Activated T-cell treated with anti-CD3 and anti-CD28 coated beads, Interleukin-2, amount 50 U/mL, for 1 hour (primary cell): ENCODE data around the gene TAPBPL.
"Not testable (repeated sequence)": the region's sequence is repeated elsewhere in the genome, so short reads cannot be mapped to it uniquely, and the experiment has no call there.

Source experiments
- DNase-seq: peaks from one replicate; pipeline ENCODE4 v3.0.0-alpha.2; 2020

Gene TAPBPL

GRCh38 chr12:6451348-6452244, at the start of gene TAPBPL:
Gene TAPBPL, plus strand, starts transcription at chr12:6452042. Its CDS starts 207 bp downstream, at chr12:6452249.
- DNase-seq = peak; percentile 75

DNA sequence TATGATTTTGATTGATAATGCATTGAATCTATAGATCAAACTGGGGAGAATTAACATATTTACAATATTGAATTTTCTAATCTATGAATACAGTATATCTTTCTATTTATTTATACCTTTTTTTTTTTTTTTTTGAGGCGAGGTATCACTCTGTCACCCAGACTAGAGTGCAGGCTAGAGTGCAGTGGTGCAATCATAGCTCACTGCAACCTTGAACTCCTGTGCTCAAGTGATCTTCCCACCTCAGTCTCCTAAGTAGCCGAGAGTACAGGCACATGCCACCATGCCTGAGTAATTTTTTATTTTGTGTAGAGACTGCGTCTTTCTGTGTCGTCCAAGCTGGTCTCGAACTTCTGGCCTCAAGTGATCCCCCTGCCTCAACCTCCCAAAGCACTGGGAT, 47.5 kb upstream of the TAPBPL start:
- DNase-seq = no peak

DNA sequence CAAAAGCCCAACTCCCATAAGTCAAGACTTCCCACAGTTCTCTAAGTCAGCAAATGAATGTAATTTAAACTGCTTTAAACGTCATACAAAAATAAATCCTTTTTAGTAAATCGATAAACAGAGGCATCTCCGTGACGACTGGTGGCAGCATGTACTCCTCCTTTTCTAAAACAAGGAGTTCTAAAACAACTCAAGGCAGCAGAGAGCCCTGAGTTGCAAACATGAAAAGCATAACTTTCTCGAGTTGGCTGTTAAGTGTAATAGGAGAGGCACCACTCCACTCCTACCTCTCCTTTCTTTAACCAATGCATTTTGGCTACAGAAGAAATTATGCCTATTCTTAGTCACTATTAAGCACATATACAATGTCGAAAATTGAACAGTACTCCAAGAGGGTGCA, 45.9 kb upstream of the TAPBPL start:
- DNase-seq = no peak

GRCh38 chr12:6407236-6407954, 44.4 kb upstream of the TAPBPL start:
- no peak for DNase-seq

- DNase-seq = no peak
Observed at GRCh38 chr12:6416596-6416995, 35.2 kb upstream of the TAPBPL start.

GRCh38 chr12:6418796-6419195, 33.0 kb upstream of the TAPBPL start:
- no peak for DNase-seq

DNA sequence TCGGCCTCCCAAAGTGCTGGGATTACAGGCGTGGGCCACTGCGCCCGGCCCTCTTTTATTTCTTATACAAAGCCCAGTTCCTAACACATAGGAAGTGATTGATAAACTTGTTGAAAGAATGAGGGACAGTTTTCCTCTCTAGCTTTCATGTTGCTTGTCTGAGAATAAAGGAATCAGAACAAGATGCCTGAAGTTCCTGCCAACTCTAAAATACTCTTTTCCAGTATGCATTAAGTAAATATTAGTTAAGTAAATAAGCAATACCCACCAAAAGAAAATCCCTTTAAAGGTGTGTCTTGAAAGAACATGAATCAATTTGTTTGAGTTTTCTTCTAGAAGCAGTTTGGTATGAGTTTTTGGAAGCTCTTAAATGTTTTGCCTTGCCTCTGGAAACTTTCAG, 31.5 kb upstream of the TAPBPL start:
- no peak for DNase-seq

DNA sequence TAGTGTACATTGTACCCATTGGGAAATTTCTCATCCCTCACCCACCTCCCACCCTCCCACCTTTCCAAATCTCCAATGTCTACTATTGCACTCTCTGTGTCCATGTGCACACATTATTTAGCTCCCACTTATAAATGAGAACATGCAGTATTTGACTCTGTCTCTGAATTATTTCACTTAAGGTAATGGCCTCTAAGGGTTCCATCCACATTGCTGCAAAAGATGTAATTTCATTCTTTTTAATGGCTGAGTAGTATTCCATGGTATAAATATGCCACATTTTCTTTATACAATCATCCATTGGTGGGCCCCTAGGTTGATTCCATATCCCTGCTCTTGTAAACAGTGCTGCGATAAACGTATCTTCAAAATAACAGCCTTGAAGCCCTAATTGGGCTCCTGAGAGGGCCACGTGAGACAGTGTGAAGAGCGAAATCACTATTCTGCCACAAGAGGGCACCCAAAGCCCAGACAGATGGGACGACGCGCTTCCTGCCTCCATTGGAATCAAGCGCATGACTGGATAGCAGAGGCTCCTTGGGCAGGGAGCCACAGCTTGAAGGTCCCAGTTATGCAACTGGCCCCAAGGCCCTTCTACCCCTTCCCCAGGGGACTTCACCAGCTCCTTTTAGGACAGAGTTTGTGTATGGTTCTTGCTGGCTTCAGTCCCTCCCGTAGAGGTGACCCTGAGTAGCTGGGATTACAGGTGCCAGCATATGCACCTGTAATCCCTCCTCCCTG, 28.4 kb upstream of the TAPBPL start:
- peak; percentile 73 for DNase-seq

GRCh38 chr12:6424008-6424347, 27.9 kb upstream of the TAPBPL start:
- no peak for DNase-seq

GRCh38 chr12:6424866-6425265, 27.0 kb upstream of the TAPBPL start:
- DNase-seq = no peak

GRCh38 chr12:6425590-6426531, 26.0 kb upstream of the TAPBPL start:
- DNase-seq = no peak

- DNase-seq = peak; percentile 78
Observed at GRCh38 chr12:6426882-6427671, 24.8 kb upstream of the TAPBPL start.

DNA sequence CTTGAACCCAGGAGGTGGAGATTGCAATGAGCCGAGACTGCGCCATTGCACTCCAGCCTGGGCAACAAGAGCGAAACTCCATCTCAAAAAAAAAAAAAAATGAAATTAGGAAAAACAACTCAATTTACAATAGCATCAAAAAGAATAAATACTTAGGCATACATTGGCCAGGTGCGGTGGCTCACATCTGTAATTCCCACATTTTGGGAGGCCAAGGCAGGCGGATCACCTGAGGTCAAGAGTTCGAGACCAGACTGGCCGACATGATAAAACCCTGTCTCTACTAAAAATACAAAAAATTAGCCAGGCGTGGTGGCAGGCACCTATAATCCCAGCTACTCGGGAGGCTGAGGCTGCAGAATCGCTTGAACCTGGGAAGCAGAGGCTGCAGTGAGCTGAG, 24.0 kb upstream of the TAPBPL start:
- DNase-seq = not testable (repeated sequence)

DNA sequence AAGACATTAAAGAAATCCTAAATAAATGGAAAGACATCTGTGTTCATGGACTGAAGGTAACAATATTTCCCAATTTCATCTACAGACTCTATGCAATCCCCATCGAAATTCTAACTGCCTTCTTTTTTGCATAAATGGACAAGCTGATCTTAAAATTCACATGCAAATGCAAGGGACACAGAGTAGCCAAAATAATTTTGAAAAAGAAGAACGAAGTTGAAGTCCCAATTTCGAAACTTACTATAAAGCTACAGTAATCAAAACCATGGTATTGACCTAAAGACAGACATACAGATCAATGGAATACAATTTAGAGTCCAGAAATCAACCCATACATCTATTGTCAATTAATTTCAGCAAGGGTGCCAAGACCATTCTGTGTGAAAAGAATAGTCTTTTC, 23.5 kb upstream of the TAPBPL start:
- no peak for DNase-seq

DNA sequence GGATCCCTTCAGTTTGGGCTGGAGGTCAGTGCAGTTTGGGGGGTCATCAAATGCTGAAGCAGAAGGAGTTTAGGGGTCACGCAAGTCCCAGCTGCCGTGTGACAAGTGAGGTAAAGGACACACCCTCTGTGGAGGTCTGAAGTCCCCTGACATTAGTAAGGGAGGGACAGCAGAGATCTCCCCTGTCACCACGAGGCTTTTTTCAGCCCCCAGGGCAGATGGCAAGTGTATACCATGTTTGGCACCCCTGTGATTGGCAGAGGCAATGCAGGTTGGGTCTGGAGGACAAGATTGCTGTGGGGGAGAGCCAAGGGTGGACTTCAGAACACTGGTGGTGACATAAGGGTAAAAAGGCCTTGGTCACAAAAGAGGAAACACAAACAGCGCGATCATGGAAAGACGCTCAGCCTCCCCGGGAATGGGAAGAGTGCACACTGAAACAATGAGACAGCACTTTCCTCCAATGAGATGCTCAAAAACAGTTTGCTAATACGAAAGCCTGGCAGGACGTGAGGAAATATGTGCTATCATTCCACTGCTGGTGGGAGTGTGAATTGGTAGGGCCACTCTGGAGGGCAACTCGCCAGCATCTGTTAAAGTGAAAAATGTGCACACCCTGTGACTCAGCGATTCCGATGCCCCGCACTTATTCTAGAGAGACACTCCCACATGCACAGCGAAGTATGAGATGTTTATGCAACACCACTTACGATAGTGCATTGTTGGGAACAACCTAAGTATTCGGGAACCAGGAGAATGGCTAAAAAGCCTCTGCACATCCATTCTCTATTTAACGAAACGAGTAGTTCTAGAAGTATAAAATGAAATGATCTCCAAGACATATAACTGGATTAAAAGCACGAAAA, 21.5 kb upstream of the TAPBPL start:
- no peak for DNase-seq

- no peak for DNase-seq
Observed at GRCh38 chr12:6432991-6433390, 18.9 kb upstream of the TAPBPL start.

DNA sequence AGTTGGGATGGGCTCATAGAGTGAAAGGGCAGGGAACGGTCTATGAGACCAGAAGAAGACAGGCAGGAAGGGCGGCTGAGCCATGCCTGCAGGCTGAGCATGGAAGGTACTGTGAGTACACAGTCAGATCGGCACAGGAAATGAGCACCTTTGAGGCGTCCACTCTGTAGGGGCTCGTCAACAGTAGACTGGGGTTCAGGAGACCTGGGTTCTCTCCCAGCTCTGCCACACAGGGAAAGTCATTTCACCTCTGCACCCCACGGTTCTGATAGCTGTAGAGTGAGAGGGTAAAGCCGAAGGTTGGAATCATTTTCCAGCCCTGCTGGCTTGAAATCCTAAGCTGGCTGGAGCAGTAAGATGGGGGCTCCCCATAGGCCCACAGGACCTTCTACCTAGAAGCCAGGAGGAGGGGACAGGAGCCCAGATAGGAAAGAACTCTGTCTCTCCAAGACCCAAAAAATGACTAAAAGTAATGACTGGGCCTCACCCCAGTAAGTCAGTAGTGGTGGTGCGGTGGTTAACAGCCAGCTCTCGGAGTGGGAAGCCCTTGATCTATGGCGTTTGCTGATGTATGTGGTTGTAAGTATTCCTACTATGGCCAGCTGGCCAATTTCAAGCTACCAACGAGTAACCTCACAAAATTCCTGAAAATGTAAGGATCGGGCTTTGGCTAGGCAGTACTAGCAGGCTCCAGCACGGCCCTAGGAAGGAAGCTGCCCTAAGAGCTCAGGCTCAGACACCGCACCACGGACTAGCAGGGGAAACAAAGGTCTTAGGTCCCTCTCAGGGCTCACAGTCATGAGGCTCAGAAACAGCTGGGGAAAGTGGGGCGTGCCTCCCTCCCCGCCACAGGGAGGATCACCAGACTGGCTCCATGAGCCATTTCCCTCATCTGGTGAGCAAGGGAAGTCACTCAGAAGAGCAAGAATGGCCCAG, 17.4 kb upstream of the TAPBPL start:
- peak; percentile 47 for DNase-seq

GRCh38 chr12:6435961-6436715, 15.7 kb upstream of the TAPBPL start:
- DNase-seq = no peak

GRCh38 chr12:6437586-6437985, 14.3 kb upstream of the TAPBPL start:
- peak; percentile 3 for DNase-seq
